KG1 (cell line): ENCODE data around the gene ARMC9.
A peak's percentile ranks its signal among the peaks of the same experiment; 100 is the strongest.
"Not testable (repeated sequence)": the region's sequence is repeated elsewhere in the genome, so short reads cannot be mapped to it uniquely, and the experiment has no call there.

Source experiments
- DNase-seq: peaks from one replicate; lab custom pipeline; 2025; lab: John Stamatoyannopoulos, UW

The ARMC9 gene

GRCh38 chr2:231198291-231199173, at the start of gene ARMC9:
Gene ARMC9, plus strand, starts transcription at chr2:231198631. Its CDS starts 7,608 bp downstream, at chr2:231206239.
- DNase-seq = peak; percentile 53

GRCh38 chr2:231152800-231153557, 45.5 kb upstream of the ARMC9 start:
- DNase-seq = no peak

GRCh38 chr2:231159306-231159705, 39.1 kb upstream of the ARMC9 start:
- DNase-seq = no peak

GRCh38 chr2:231160701-231161100, 37.7 kb upstream of the ARMC9 start:
- no peak for DNase-seq

GRCh38 chr2:231161252-231161839, 37.1 kb upstream of the ARMC9 start:
- no peak for DNase-seq

- no peak for DNase-seq
Observed at GRCh38 chr2:231161877-231162329, 36.5 kb upstream of the ARMC9 start.

- no peak for DNase-seq
Observed at GRCh38 chr2:231163011-231163410, 35.4 kb upstream of the ARMC9 start.

- no peak for DNase-seq
Observed at GRCh38 chr2:231163414-231164095, 34.9 kb upstream of the ARMC9 start.

GRCh38 chr2:231167745-231168459, 30.5 kb upstream of the ARMC9 start:
- DNase-seq = no peak

GRCh38 chr2:231168460-231169139, 29.8 kb upstream of the ARMC9 start:
- DNase-seq = no peak

- DNase-seq = no peak
Observed at GRCh38 chr2:231169488-231169887, 28.9 kb upstream of the ARMC9 start.

- no peak for DNase-seq
Observed at GRCh38 chr2:231170055-231170454, 28.4 kb upstream of the ARMC9 start.

GRCh38 chr2:231172025-231172424, 26.4 kb upstream of the ARMC9 start:
- DNase-seq = no peak

- no peak for DNase-seq
Observed at GRCh38 chr2:231174211-231174651, 24.2 kb upstream of the ARMC9 start.

GRCh38 chr2:231176066-231176465, 22.4 kb upstream of the ARMC9 start:
- no peak for DNase-seq

- no peak for DNase-seq
Observed at GRCh38 chr2:231177156-231178025, 21.0 kb upstream of the ARMC9 start.

- not testable (repeated sequence) for DNase-seq
Observed at GRCh38 chr2:231178805-231179204, 19.6 kb upstream of the ARMC9 start.

- no peak for DNase-seq
Observed at GRCh38 chr2:231181860-231182512, 16.4 kb upstream of the ARMC9 start.

- DNase-seq = no peak
Observed at GRCh38 chr2:231182513-231182899, 15.9 kb upstream of the ARMC9 start.
